HL-60 (cell line): ENCODE data around the gene TMEM117.

Source experiments
- DNase-seq, 2 experiments: peaks; one replicate each; pipeline ENCODE4 v3.0.0-alpha.2; 2010 to 2020; ENCODE audit warnings: low read depth in 1 of 2, low spot score in 1 of 2
- H3K27ac ChIP-seq: fragments of 250-450 bp; sonication (Bioruptor Pico); replicated peaks from 2 replicates; pipeline ENCODE4 v1.5.1; 2020; ENCODE audit warnings: mild to moderate bottlenecking, moderate library complexity
- H3K27me3 ChIP-seq: fragments of 250-450 bp; sonication (Bioruptor Pico); 2 replicates; pipeline ENCODE4 v1.5.1; 2021; ENCODE audit warnings: mild to moderate bottlenecking, moderate library complexity; ENCODE audit not compliant: insufficient read depth, poor library complexity, severe bottlenecking
- H3K4me3 ChIP-seq: replicated peaks from 2 replicates; pipeline ENCODE4 v1.5.1; 2011; ENCODE audit warnings: mild to moderate bottlenecking, control low read depth, low read length; ENCODE audit not compliant: insufficient read depth
- CTCF ChIP-seq: IDR thresholded peaks from one replicate; pipeline ENCODE4 v1.5.1; 2011; ENCODE audit warnings: low read length, control low read depth, inconsistent platforms; ENCODE audit not compliant: insufficient read depth
- GABPA ChIP-seq: IDR thresholded peaks from 2 replicates; pipeline ENCODE4 v1.6.1; 2012; ENCODE audit warnings: low read depth
- POLR2AphosphoS5 ChIP-seq: IDR thresholded peaks from 2 replicates; pipeline ENCODE4 v1.6.1; 2012; ENCODE audit warnings: low read depth
- REST ChIP-seq: IDR thresholded peaks from 2 replicates; pipeline ENCODE4 v1.6.1; 2012; ENCODE audit warnings: low read depth; ENCODE audit not compliant: insufficient replicate concordance
- SPI1 ChIP-seq: IDR thresholded peaks from 2 replicates; pipeline ENCODE4 v1.6.1; 2012; ENCODE audit warnings: low read depth, mild to moderate bottlenecking, borderline replicate concordance

TMEM117 gene

DNA sequence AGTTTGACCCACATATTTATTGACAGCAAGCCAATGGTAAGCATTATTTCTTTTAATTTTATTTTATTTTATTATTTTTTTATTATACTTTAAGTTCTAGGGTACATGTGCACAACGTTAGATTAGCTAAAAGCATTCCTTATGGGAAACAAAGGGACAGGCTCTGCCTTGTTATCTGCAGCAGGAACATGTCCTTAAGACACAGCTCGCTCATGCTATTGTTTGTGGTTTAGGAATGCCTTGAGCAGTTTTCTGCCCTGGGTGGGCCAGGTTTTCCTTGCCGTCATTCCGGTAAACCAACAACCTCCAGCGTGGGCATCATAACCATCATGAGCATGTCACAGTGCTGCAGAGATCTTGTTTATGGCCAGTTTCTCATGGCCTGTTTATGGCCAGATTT is 370.2 kb downstream of the TMEM117 start:
- Histone ChIP-seq H3K27ac (no peak overlapping the region), H3K27me3 (no peaks in the 10 kb centered on the region), H3K4me3 (no peak overlapping the region)
- DNase-seq: no peak
- TF ChIP-seq GABPA (no peak), CTCF (no peak), SPI1 (no peak), POLR2AphosphoS5 (no peak), REST (no peak)

GRCh38 chr12:44217146-44217883 is 381.4 kb downstream of the TMEM117 start:
- TF ChIP-seq POLR2AphosphoS5 (no peak), GABPA (no peak), CTCF (no peak), REST (no peak), SPI1 (no peak)
- no peaks in the 10 kb centered on the region for H3K27me3 ChIP-seq
- no peak overlapping the region for H3K27ac ChIP-seq
- no peak overlapping the region for H3K4me3 ChIP-seq
- no peak for DNase-seq

DNA sequence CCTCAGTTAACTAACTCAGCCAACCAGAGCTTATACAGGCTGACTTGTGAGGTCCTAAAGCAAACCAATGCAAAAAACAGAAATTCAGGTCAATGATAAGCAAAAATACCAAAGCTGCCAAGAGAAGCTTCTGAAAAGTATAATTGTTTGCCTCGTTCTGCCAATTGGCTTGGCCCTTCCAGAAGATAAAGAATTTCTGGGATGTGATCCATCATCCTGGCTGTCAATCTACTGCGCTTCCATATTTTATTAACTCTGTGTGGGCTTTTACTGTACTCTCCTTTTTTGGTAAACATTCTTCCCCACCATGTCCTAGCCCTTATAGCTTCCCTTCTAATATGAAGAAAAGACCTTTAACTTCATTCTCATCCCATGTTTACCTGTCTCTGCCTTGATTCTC is 387.9 kb downstream of the TMEM117 start:
- Histone ChIP-seq H3K27ac (no peak overlapping the region), H3K4me3 (no peak overlapping the region), H3K27me3 (no peaks in the 10 kb centered on the region)
- TF ChIP-seq GABPA (no peak), POLR2AphosphoS5 (no peak), CTCF (no peak), SPI1 (no peak), REST (no peak)
- no peak for DNase-seq
